Activated T-helper 1 cell treated with Interleukin-2 at 50 U/mL for 16 hours (primary cell): Measurements from ENCODE around the gene SPATA31A7.
"Not testable (repeated sequence)": the region's sequence is repeated elsewhere in the genome, so short reads cannot be mapped to it uniquely, and the experiment has no call there.

Experiments used
- DNase-seq: peaks from one replicate; pipeline ENCODE4 v3.0.0-alpha.2; 2020; ENCODE audit warnings: low read depth

Gene SPATA31A7

GRCh38 chr9:61189736-61190135, at the start of gene SPATA31A7:
Gene SPATA31A7, plus strand, starts transcription at chr9:61190036. Its CDS starts 29 bp downstream, at chr9:61190065.
- DNase-seq, result not testable (repeated sequence)

GRCh38 chr9:61226438-61226837, 36.6 kb downstream of the SPATA31A7 start:
- not testable (repeated sequence) for DNase-seq
